Pancreas (tissue), 10 donors: ENCODE data around the gene PNPLA8. TPM values are rescaled to one million over a fixed set of nuclear protein-coding genes. Genes with fewer than 3 reads are reported as not detected.

Experiments
- ATAC-seq, 4 donors: fragments of 200-7000 bp; cut with Tn5 transposase; one replicate each; pipeline versions ENCODE4 v1.8.0 to v1.9.1; 2020; ENCODE audit warnings: mild to moderate bottlenecking in 4 of 4, moderate library complexity in 4 of 4
- DNase-seq, 6 donors: peaks; one replicate each; pipeline ENCODE4 v3.0.0-alpha.2; 2020
- FAIRE-seq: peaks from 2 replicates; lab custom pipeline; 2012; peaks lifted over from hg19 to GRCh38; lab: Jason Lieb, UNC
- H3K27ac ChIP-seq, 4 donors: fragments of 200-600 bp; sonication (generic); 1 replicate in 3 of 4; 2 replicates in 1 of 4; pipeline versions ENCODE4 v1.5.0 to v1.8.0; 2020
- H3K27me3 ChIP-seq, 4 donors: fragments of 200-600 bp; one replicate each; pipeline ENCODE4 v1.8.0; 2021
- H3K36me3 ChIP-seq, 3 donors: fragments of 200-600 bp; sonication (generic) in 1 of 3; one replicate each; pipeline versions ENCODE4 v1.5.0 to v1.8.0; 2020 to 2021
- H3K4me1 ChIP-seq, 3 donors: fragments of 200-600 bp; one replicate each; pipeline ENCODE4 v1.8.0; 2021
- H3K4me3 ChIP-seq, 4 donors: fragments of 200-600 bp; sonication (generic) in 2 of 4; one replicate each; pipeline versions ENCODE4 v1.5.0 to v1.8.0; 2020 to 2021
- H3K9me3 ChIP-seq, 4 donors: fragments of 200-600 bp; one replicate each; pipeline ENCODE4 v1.8.0; 2021
- CTCF ChIP-seq, 4 donors: fragments of 200-600 bp; sonication (generic) in 3 of 4; IDR thresholded peaks; one replicate each; pipeline versions ENCODE4 v1.5.0 to v1.8.0; 2021; ENCODE audit warnings: antibody characterized with exemption in 4 of 4
- WGBS, 2 donors: extraction: QIAGEN DNeasy Blood & Tissue Kit; methylation state at CpG; one replicate each; pipeline ENCODE4 v1.1.7; 2013; 5-methylcytosine and 5-hydroxymethylcytosine counted together
- intact Hi-C, 3 donors: fragments of 100-400 bp; cut with DNase I; formaldehyde crosslinking; loops; one replicate each; pipeline versions ENCODE4 v1.11.1 to v1.14.2; 2022
- polyA plus RNA-seq, 2 donors: library from polyadenylated mRNA; stranded (reverse); fragments of 200-250 nt; gene quantifications; one replicate each; pipeline ENCODE4 v1.2.3, GENCODE V29; 2013
- total RNA-seq, 6 donors: library from RNA; stranded (reverse); fragmentation: NEBNext Ultra II Directional in 4 of 6; extraction: Animal tissue kit (Norgen Biotek cat#: 25700) in 4 of 6; gene quantifications; one replicate each; pipeline versions ENCODE4 v1.2.1 to v1.2.4, GENCODE V29; 2021 to 2023
- donor health status: healthy with polysubstance abuse.
- donor health status: DM: no; HTN: no; CAD: no; lungs with moderate emphysema.
- donor health status: DM: no; HTN: no; CAD: no.
- donor health status: control.
- donor health status: control.
- donor health status: Bipolar disorder and iron deficiency.
- donor health status: DM: yes; HTN: yes; CAD: no.
- donor health status: DM: no; HTN: no; CAD: no.
- donor health status: DM: no; HTN: no; CAD: no.
- donor health status: DM: yes; HTN: yes; CAD: no.

Gene PNPLA8
- total and polyA plus RNA-seq, 8 donors = 5.2 to 13.4 (median 10.1) TPM

- ATAC-seq (no peak), FAIRE-seq (no peak), DNase-seq (no peak)
- H3K27ac ChIP-seq = no peak overlapping the region
- intact Hi-C loops = no loop called here
- no peaks in the 10 kb centered on the region for H3K36me3 ChIP-seq
- no peaks in the 10 kb centered on the region for H3K27me3 ChIP-seq
- H3K4me3 ChIP-seq = no peak overlapping the region
- 90 to 92% methylated on average over 5 of the region's 5 CpGs for WGBS, 2 donors
- no peak for TF ChIP-seq CTCF (IDR thresholded peaks at IDR 0.05)
- H3K4me1 ChIP-seq = no peaks in the 10 kb centered on the region
- no peaks in the 10 kb centered on the region for H3K9me3 ChIP-seq
These were observed 22.6 kb downstream of the PNPLA8 start for GRCh38 chr7:108503112-108504026.

- DNase-seq = no peak
- Histone ChIP-seq H3K4me1 (no peaks in the 10 kb centered on the region), H3K9me3 (no peaks in the 10 kb centered on the region), H3K4me3 (no peak overlapping the region), H3K27me3 (no peaks in the 10 kb centered on the region), H3K27ac (no peak overlapping the region), H3K36me3 (no peaks in the 10 kb centered on the region)
- FAIRE-seq = no peak
- no peak for TF ChIP-seq CTCF (IDR thresholded peaks at IDR 0.05)
- WGBS, 2 donors = 88 to 90% methylated on average over 1 of the region's 1 CpG
- ATAC-seq = no peak
- intact Hi-C loops = loop anchor here in 2 of 3 donors (10.0 kb wide), 2 partner anchors 315 to 325 kb away; no protein-coding TSS in a partner anchor
These were observed 26.4 kb downstream of the PNPLA8 start for GRCh38 chr7:108499566-108499965.

GRCh38 chr7:108498481-108498880 lies 27.5 kb downstream of the PNPLA8 start:
- intact Hi-C loops = loop anchor here in 2 of 3 donors (10.0 kb wide), 2 partner anchors 314 to 324 kb away; no protein-coding TSS in a partner anchor
- FAIRE-seq (no peak), ATAC-seq (no peak), DNase-seq (no peak)
- Histone ChIP-seq H3K36me3 (no peaks in the 10 kb centered on the region), H3K27me3 (no peaks in the 10 kb centered on the region), H3K4me1 (no peaks in the 10 kb centered on the region), H3K27ac (no peak overlapping the region), H3K9me3 (no peaks in the 10 kb centered on the region), H3K4me3 (no peak overlapping the region)
- no peak for TF ChIP-seq CTCF (IDR thresholded peaks at IDR 0.05)
- 76 to 81% methylated on average over 6 of the region's 6 CpGs for WGBS, 2 donors

- no peaks in the 10 kb centered on the region for H3K9me3 ChIP-seq
- no peak overlapping the region for H3K27ac ChIP-seq
- FAIRE-seq (peak; percentile 89), ATAC-seq (peak; percentile 53 to 86 (median 84)), DNase-seq (peak in 3 of 6 donors; percentile 15 to 48 (median 22))
- H3K27me3 ChIP-seq = no peaks in the 10 kb centered on the region
- TF ChIP-seq CTCF (IDR thresholded peaks at IDR 0.05) = peak; percentile 55 to 73 (median 64)
- H3K4me3 ChIP-seq = no peak overlapping the region
- 79 to 85% methylated on average over 3 of the region's 3 CpGs for WGBS, 2 donors
- intact Hi-C loops = loop anchor here in 2 of 3 donors (10.0 kb wide), 2 partner anchors 312 to 322 kb away; no protein-coding TSS in a partner anchor
- no peaks in the 10 kb centered on the region for H3K36me3 ChIP-seq
- H3K4me1 ChIP-seq = no peaks in the 10 kb centered on the region
These were observed 28.7 kb downstream of the PNPLA8 start for GRCh38 chr7:108497082-108497725.
